Nephron progenitor cell (in vitro differentiated cells): ENCODE measurements around the gene DNAJC6.
A peak's percentile ranks its signal among the peaks of the same experiment; 100 is the strongest.

Experiments used
- DNase-seq: peaks from one replicate; pipeline ENCODE4 v3.0.0; 2021
- H3K27ac Mint-ChIP-seq: 2 replicates; pipeline ENCODE4 v1.8.0; 2021; ENCODE audit warnings: mild to moderate bottlenecking, moderate library complexity, mixed read lengths
- H3K27me3 Mint-ChIP-seq: 2 replicates; pipeline ENCODE4 v1.8.0; 2021; ENCODE audit warnings: mild to moderate bottlenecking, low read depth, mixed read lengths; ENCODE audit not compliant: poor library complexity
- H3K36me3 Mint-ChIP-seq: 2 replicates; pipeline ENCODE4 v1.8.0; 2021; ENCODE audit warnings: low read depth, mixed read lengths
- H3K4me1 Mint-ChIP-seq: 2 replicates; pipeline ENCODE4 v1.8.0; 2021; ENCODE audit warnings: mixed read lengths
- H3K4me3 Mint-ChIP-seq: 2 replicates; pipeline ENCODE4 v1.8.0; 2021; ENCODE audit warnings: mild to moderate bottlenecking, moderate library complexity, mixed read lengths
- H3K9me3 Mint-ChIP-seq: 2 replicates; pipeline ENCODE4 v1.8.0; 2021; ENCODE audit warnings: mild to moderate bottlenecking, moderate library complexity, mixed read lengths
- TF ChIP-seq, protein P1 (sequence below): fragments of 200-600 bp; sonication (generic); IDR thresholded peaks from 2 replicates; pipeline ENCODE4 v1.5.0; 2021; ENCODE audit warnings: antibody characterized with exemption

The DNAJC6 gene

GRCh38 chr1:65419681-65420589, 110.6 kb downstream of the DNAJC6 start:
- H3K4me1 Mint-ChIP-seq = peaks cover 14% of the 10 kb centered on the region
- H3K36me3 Mint-ChIP-seq = peaks cover 11% of the 10 kb centered on the region
- H3K27me3 Mint-ChIP-seq = peaks cover 10% of the 10 kb centered on the region
- TF ChIP-seq, protein P1, sequence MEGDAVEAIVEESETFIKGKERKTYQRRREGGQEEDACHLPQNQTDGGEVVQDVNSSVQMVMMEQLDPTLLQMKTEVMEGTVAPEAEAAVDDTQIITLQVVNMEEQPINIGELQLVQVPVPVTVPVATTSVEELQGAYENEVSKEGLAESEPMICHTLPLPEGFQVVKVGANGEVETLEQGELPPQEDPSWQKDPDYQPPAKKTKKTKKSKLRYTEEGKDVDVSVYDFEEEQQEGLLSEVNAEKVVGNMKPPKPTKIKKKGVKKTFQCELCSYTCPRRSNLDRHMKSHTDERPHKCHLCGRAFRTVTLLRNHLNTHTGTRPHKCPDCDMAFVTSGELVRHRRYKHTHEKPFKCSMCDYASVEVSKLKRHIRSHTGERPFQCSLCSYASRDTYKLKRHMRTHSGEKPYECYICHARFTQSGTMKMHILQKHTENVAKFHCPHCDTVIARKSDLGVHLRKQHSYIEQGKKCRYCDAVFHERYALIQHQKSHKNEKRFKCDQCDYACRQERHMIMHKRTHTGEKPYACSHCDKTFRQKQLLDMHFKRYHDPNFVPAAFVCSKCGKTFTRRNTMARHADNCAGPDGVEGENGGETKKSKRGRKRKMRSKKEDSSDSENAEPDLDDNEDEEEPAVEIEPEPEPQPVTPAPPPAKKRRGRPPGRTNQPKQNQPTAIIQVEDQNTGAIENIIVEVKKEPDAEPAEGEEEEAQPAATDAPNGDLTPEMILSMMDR = no peak
- peaks cover 9% of the 10 kb centered on the region for H3K9me3 Mint-ChIP-seq
- H3K27ac Mint-ChIP-seq = peak overlapping the region; percentile 97
- peak; percentile 99 for DNase-seq
- peak overlapping the region; percentile 92 for H3K4me3 Mint-ChIP-seq

GRCh38 chr1:65420590-65421350, 111.4 kb downstream of the DNAJC6 start, which contains the start of the genes LEPR and LEPROT:
LEPR (plus strand) TSS chr1:65420668; CDS start chr1:65565566, 144,898 bp downstream.
LEPROT (plus strand) TSS chr1:65420668; CDS start chr1:65420725, 57 bp downstream.
- H3K4me1 Mint-ChIP-seq = peaks cover 14% of the 10 kb centered on the region
- H3K9me3 Mint-ChIP-seq = peaks cover 9% of the 10 kb centered on the region
- peaks cover 14% of the 10 kb centered on the region for H3K27me3 Mint-ChIP-seq
- peak within 1 kb of the TSS; percentile 92 for H3K4me3 Mint-ChIP-seq
- peaks cover 19% of the 10 kb centered on the region for H3K36me3 Mint-ChIP-seq
- DNase-seq = no peak
- peak within 1 kb of the TSS; percentile 97 for H3K27ac Mint-ChIP-seq
- TF ChIP-seq, protein P1 = no peak

DNA sequence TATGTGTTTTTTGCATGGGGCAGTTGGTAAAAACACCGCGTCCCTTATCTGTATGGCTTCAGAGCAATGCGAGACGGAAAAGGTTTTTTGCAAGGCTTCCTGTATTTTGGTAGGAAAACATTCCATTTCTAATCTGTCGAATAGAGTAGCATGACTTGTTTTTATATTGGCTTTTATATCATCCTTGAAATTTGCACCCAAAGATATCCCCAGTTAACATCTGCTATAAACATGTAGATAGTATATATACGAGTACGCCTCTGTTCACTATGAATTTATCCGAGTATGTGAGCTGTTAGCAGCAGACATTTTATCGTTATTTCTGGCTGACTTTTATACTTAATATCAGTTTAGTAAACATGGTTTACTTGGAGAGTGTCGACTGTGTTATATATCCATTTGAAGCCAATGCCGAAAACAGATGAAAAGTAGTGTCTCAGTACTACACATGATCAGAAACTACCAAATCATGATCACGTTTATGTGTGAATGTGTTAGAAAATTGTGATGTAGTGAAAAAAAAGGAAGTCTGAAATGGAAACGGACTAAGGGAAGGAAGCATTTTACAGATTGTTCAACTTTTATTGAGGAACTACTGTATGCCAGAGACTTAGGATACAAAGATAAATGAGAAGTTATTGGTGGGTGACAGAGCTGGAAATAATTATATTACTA, 112.1 kb downstream of the DNAJC6 start:
- H3K9me3 Mint-ChIP-seq = peaks cover 9% of the 10 kb centered on the region
- peaks cover 14% of the 10 kb centered on the region for H3K4me1 Mint-ChIP-seq
- TF ChIP-seq, protein P1 = no peak
- H3K4me3 Mint-ChIP-seq = no peak overlapping the region
- peaks cover 26% of the 10 kb centered on the region for H3K36me3 Mint-ChIP-seq
- H3K27me3 Mint-ChIP-seq = peaks cover 20% of the 10 kb centered on the region
- no peak for DNase-seq
- H3K27ac Mint-ChIP-seq = no peak overlapping the region

DNA sequence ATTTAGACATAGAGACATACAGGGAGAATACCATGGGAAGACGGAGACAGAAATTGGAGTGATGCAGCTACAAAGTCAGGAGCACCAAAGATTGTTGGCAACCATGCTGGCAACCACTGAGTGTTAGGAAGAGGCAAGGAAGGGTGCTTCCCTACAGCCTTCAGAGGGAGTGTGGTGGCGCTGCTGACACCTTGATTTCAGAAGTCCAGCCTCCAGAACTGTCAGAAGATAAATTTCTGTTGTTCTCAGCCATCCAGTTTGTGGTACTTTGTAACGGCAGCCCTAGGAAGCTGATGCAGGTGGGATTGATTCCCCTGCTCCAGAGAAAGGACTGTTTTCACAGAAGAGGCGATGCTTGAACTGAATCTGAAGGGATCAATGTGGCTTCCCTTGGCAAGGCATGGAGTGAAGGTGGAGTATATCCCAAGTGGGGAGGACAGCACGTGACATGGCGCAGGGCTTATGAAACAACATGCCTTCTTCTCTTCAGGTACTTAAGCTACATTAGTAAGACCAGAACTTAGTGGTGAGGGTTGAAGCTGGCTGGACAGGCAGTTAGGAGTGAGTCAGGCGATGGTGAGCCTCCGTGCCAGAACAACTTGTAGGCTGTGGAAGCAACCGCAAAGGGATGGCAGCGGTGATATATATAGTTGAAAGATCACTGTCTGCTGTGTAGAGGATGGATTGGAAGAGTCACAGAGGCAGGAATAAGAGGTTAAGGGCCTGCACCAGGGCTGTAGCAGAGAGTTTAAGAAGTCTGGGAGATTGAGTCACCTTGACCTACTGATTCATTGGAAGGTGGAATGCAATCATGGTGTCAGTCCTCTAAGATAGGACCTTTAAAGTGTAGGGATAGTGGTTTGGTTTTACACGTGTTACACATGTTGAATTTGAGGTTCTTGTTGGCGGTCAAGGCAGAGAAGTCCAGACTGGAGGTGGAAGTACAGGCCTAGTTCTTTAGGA, 113.2 kb downstream of the DNAJC6 start:
- DNase-seq = no peak
- Mint-ChIP-seq H3K9me3 (peaks cover 9% of the 10 kb centered on the region), H3K4me3 (no peak overlapping the region), H3K4me1 (peaks cover 14% of the 10 kb centered on the region), H3K36me3 (peaks cover 34% of the 10 kb centered on the region), H3K27me3 (peaks cover 15% of the 10 kb centered on the region), H3K27ac (no peak overlapping the region)
- TF ChIP-seq, protein P1 = no peak
